Stimulated activated CD4-positive, alpha-beta T cell treated with anti-CD3 and anti-CD28 coated beads, Interleukin-4, amount 100 ng/mL, for 48 hours (primary cell): Measurements from ENCODE around the gene RPE65.
"Not testable (repeated sequence)": the region's sequence is repeated elsewhere in the genome, so short reads cannot be mapped to it uniquely, and the experiment has no call there.

Experiments
- DNase-seq, 2 donors: peaks; one replicate each; pipeline ENCODE4 v3.0.0-alpha.2; 2020; ENCODE audit warnings: low read depth in 2 of 2

RPE65 gene

GRCh38 chr1:68449901-68450300, at the start of gene RPE65:
TSS of gene RPE65 (minus strand) at chr1:68449954. CDS start at chr1:68449905, 49 bp downstream.
- no peak for DNase-seq

DNA sequence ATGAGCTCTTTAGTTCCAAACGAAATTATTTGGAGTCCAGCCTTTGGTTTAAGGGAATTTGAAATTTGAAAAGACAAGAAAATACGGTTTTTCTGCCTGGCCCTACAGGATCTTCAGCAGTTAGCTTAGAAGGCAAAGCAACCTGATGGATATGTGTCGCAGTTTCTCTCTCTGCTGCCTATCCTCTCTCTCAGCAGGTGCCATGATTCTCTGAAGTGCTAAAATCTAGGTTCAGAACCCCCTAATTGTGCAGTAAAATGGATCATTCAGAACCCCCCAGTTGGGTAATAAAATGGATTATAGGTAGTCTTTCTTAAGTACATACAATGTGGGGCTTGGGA, 47.6 kb upstream of the RPE65 start:
- DNase-seq, result no peak

DNA sequence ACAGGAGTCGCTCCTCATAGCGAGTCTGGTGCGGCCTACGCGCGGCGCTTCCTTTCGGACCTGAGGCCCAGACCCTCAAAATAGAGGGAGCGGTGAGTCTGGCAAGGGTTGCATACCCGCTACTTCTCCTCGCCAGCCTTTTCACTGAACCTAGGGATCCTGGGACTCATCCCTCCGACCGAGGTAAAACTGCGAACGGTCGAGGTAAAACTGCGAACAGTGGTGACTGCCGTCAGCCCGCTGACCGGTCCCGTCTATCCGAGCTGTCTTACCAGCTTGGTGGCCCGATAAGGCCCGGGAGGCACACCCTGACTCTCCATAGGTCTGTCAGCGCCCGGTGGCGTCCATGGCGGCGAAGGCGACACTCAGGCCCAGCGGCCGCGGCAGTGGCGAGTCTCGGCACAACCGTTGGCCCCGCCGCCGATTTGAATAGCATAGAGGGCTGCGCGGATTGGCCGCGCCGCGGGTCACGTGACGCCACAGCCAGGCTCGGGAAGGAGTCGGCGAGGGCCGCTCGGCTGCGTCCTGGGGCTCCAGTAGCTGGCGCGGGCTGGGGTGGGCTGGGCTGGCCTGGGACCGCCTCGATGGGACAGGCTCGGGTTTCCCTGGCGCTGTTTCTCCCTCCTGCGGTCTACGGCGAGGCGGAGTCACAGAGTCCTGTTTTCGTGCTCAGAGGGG, 47.1 kb upstream of the RPE65 start, which contains the start of gene DEPDC1:
DEPDC1 (minus strand) TSS at position 403 of the 678 bp plus-strand sequence; CDS start at position 320, 83 bp downstream.
- DNase-seq, result peak; percentile 61 to 77

- no peak for DNase-seq
Measured at GRCh38 chr1:68495968-68496679, 46.4 kb upstream of the RPE65 start.

GRCh38 chr1:68495532-68495931, 45.8 kb upstream of the RPE65 start:
- DNase-seq, result no peak

DNA sequence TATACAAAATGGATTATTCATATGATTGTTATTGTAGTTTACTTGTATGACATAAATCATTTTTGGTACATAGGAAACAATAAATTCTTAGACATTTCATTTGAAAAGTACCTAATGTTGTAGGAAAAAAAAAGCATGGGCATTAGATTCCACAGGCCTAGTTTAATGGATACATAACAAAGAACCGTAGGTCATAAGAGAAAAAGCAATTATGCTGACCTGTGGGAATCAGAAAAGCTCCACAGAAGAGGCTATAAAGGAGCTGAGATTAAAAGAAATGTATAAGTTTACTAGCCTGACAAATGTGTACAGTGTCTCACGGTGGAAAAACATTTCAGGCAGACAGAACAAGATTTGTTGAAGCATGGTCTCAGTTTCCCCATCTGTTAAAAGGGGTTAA, 43.4 kb upstream of the RPE65 start:
- DNase-seq, result no peak

GRCh38 chr1:68492255-68492654, 42.5 kb upstream of the RPE65 start:
- DNase-seq, result not testable (repeated sequence)

DNA sequence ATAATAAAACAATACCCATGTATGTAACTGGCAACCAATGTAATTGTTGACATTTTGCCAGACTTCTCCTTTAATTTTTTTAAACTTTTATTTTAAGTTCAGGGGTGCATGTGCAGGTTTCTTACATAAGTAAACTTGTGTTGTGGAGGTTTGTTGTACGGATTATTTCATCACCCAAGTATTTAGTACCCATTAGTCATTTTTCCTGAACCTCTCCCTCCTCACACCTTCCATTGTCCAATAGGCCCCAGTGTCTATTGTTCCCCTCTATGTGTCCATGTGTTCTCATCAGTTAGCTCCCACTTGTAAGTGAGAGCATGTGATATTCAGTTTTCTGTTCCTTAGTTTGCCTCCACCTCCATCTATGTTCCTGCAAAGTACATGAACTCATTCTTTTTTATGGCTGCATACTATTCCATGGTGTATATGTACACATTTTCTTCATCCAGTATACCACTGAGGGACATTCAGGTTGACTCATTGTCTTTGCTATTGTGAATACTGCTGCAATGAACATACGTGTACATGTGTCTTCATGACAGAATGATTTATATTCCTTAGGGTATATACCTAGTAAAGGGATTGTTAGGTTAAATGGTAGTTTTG, 40.4 kb upstream of the RPE65 start:
- no peak for DNase-seq

- no peak for DNase-seq
Measured at GRCh38 chr1:68485431-68486022, 35.8 kb upstream of the RPE65 start.

- no peak for DNase-seq
Measured at GRCh38 chr1:68484618-68485017, 34.9 kb upstream of the RPE65 start.

GRCh38 chr1:68481041-68481440, 31.3 kb upstream of the RPE65 start:
- no peak for DNase-seq

DNA sequence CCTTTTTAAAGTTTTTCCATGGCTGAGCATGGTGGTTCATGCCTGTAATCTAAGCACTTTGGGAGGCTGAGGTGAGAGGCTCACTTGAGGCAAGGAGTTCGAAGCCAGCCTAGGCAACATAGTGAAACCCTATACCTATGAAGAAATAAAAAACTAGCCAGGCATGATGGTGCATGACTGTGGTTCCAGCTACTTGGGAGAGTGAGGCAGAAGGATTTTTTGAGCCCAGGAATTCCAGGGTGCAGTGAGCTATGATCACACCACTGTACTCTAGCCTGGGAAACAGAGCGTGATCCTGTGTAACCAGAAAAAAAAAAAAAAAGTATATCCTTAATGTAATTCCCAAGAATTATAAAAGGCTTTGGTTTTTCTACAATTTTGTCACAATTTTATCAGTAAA, 29.7 kb upstream of the RPE65 start:
- no peak for DNase-seq

GRCh38 chr1:68478662-68479061, 28.9 kb upstream of the RPE65 start:
- DNase-seq, result no peak

DNA sequence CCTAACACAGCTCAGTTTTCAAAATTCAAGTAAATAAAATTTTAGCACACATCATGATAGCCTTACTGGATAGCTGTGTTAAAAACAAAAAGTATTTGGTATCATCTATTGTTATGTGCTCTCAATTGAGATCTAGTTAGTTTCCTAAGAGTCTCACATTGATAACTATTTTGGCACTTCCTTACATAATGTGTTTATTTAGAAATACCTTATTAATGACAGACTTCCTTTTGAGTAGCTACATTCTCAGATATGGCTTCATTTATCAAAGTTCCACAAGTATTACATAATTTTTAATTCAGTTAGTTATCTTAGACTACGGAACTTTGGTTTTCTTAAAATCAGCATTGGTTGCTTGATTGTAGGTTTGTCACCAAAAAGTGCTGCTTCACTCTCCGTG, 26.9 kb upstream of the RPE65 start:
- not testable (repeated sequence) for DNase-seq

DNA sequence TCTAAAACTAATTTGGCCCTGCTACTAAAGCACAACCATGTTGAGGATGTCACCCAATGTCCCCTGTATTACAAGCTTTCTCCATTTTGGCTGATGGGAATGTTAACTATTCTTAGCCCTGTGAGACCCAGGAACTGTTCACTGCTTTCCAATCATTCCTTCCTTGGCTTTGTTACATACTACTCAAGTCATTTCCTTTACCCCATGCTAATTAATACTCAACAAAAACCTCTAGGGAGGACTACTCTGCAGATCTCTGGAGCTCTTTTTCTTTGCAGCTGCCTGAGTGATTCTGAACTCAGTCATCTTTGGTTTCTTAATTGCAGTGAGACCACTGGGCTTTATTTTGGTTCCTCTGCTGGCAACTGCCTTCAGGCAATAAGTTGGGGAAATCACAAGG, 23.3 kb upstream of the RPE65 start:
- DNase-seq, result no peak

DNA sequence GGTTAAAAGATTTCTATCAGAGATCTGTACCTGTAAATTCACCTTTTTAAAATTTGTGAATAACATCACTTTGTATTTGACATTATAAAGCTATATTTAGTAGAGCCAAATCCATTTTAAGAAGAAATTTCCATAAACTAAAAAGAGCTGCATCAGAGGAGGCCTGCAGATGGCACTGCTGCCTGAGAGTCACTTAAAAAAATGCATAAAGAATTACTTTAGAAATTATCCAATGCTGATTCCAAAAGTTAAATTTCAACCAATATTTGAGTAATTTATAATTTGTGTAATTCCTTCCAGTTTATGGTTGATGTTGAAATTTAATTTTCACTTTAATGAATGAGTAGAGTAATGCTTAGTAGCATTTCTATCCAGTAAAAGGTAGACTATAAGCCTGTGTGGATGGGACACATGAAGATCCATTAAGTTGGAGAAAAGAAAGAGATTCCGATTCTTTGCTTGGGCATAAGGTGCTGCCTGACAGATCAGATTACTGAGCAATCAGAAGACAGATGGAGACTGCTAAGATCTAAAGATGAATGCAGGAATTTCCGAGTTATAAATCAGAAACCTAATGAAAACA, 20.7 kb upstream of the RPE65 start:
- DNase-seq, result no peak

GRCh38 chr1:68464891-68465290, 15.1 kb upstream of the RPE65 start:
- no peak for DNase-seq

GRCh38 chr1:68460935-68461334, 11.2 kb upstream of the RPE65 start:
- DNase-seq, result no peak

DNA sequence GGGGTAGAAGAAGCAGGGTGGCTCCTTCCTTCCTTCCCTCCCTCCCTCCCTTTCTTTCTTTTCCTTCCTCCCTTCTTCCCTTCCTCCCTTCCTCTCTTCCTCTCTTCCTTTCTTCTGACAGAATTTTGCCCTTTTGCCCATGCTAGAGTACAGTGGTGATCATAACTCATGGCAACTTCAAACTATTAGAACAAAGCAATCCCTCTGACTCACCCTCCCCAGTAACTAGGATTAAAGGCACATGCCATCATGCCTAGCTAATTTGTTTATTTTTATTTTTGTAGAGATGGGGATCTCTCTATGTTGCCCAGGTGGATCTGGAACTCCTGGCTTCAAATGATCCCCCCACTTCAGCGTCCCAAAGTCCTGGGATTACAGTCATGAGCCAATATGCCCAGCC, 10.0 kb upstream of the RPE65 start:
- DNase-seq, result no peak

GRCh38 chr1:68459091-68459490, 9.3 kb upstream of the RPE65 start:
- no peak for DNase-seq

DNA sequence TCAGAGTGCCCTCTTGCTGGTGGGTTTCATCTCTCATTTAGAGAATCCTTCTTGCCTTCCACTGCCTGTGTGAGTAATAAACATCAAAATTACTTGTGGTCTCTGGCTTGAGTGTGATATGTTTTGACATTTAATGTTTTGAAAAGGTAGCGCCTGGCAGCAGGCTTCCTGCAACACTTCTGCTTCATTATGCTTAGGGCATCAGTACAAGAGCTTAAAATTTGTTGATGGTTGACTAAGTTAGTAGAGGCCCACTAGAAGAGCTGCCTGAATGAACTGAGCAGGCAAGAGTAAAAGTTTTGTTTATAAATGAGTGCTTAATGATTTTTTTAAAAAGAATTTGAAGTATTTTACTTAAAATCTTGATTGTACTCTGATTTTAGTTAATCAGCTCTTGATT, 6.4 kb upstream of the RPE65 start:
- DNase-seq, result no peak

GRCh38 chr1:68454534-68454933, 4.8 kb upstream of the RPE65 start:
- no peak for DNase-seq
